NCI-H82 treated with DMSO at 0.1 percent for 48 hours (cell line): Measurements from ENCODE around the gene COL23A1.

Experiments used
- DNase-seq: peaks from one replicate; lab custom pipeline; 2025; ENCODE audit not compliant: unreplicated experiment; lab: John Stamatoyannopoulos, UW

COL23A1 gene

GRCh38 chr5:178348356-178349074 lies 241.7 kb downstream of the COL23A1 start:
- no peak for DNase-seq

DNA sequence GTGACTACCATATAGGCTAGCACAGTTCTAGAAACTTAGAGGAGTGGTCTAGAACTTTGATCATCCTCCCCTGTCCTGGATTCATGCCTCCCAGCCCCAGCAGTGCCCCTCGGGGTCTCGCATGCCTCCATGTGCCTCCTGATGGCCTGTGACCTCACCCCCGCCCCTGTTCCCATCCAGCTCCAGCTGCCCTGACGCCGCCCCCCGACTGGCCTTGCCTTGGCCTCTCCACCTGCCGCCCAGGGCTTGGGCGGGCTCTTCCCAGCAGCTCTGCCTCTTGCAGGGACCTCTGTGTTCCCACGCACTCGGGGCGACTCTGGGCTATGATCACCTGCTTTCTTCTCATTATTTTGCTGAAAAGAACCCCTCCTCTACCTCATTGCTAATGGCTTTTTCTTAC lies 242.2 kb downstream of the COL23A1 start:
- DNase-seq, result no peak

GRCh38 chr5:178346607-178347334 lies 243.4 kb downstream of the COL23A1 start:
- no peak for DNase-seq

GRCh38 chr5:178343306-178343705 lies 246.9 kb downstream of the COL23A1 start:
- no peak for DNase-seq

DNA sequence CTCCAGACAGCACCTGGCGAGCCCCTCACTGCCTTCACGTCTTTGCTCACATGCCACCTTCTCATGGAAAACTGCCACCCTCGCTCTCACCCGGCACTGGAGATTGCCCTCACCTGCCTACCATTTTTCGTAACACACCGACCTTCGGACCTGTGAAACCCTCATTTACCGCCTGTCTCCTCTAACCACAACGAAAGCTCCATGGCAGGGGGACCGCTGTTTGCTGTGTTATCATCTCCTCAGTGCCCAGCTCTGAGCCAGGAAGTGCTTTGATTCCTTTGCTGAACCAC lies 248.4 kb downstream of the COL23A1 start:
- DNase-seq, result no peak

- no peak for DNase-seq
These were observed 248.9 kb downstream of the COL23A1 start for GRCh38 chr5:178341091-178341850.

GRCh38 chr5:178340637-178341036 lies 249.6 kb downstream of the COL23A1 start:
- no peak for DNase-seq

- no peak for DNase-seq
These were observed 250.0 kb downstream of the COL23A1 start for GRCh38 chr5:178340187-178340586.

GRCh38 chr5:178339272-178339671 lies 250.9 kb downstream of the COL23A1 start:
- no peak for DNase-seq

DNA sequence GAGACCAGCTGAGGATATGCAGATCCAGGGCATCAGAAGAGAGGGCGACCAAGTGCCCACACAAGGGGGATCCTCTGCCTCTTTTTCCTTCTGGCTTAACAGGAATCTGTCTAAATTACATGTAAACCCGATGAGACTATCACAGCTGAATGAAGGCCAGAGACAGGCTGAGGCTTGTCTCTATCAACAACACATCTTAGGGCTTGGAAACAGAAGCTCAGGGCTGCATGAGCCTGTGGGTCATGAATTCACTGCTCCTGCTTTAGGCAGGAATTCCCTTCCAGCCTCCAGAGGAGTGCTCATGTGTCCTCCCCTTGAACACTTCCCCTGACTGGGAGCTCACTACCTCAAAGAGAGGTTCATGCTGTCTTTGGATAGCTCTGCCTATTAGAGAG lies 251.4 kb downstream of the COL23A1 start:
- no peak for DNase-seq

GRCh38 chr5:178338126-178338749 lies 252.0 kb downstream of the COL23A1 start:
- no peak for DNase-seq

GRCh38 chr5:178337334-178337741 lies 252.9 kb downstream of the COL23A1 start:
- DNase-seq, result no peak

- no peak for DNase-seq
These were observed 253.3 kb downstream of the COL23A1 start for GRCh38 chr5:178336889-178337288.

- no peak for DNase-seq
These were observed 254.7 kb downstream of the COL23A1 start for GRCh38 chr5:178335302-178336030.

DNA sequence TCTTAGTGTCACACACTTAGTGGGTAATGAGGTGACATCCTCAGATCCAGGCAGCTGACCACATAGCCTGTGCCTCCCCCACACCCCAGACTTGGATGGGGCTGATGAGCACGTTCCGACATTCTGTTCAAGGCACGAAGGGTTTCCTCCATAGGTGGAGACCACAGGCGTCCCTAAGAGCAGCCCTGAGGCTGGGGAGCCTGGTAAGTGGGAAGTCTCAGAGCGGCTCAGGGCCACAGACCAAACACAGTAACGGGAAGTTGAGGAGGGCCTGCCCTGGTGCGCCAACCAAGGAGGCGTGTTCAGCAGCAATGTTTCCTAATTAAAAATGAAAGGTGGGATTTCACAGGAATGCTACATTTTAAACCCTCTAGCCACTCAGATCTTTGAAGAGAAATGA lies 255.3 kb downstream of the COL23A1 start:
- no peak for DNase-seq

- no peak for DNase-seq
These were observed 256.2 kb downstream of the COL23A1 start for GRCh38 chr5:178333821-178334481.

DNA sequence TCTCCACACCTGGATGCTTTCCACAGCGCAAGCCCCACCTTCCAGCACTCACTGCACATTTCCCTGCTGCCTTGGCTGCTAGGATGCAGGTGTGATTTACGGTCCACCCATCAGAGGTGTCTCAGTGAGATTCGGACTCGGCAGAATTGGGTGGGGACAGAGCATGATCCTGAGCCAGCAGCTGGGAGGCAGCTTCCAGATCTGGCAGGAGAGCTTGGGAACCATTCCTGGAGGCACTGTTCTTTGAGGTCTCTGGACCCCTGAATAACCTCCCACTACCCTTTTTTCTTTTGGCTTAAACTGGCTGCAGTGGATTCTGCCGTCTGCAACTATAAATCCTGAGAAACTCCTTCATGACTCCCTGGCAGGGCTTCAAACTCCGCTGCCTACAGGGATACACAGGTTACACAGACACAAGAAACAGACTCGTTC lies 258.0 kb downstream of the COL23A1 start:
- no peak for DNase-seq

GRCh38 chr5:178331491-178331996 lies 258.6 kb downstream of the COL23A1 start:
- DNase-seq, result no peak

- no peak for DNase-seq
These were observed 259.3 kb downstream of the COL23A1 start for GRCh38 chr5:178330791-178331404.
